GM12878 (cell line): Measurements from ENCODE around the gene ELF2.
A peak's percentile ranks its signal among the peaks of the same experiment; 100 is the strongest.

Experiments used
- BHLHE40 ChIP-seq, 2 experiments: fragments of 450-650 bp in 1 of 2; IDR thresholded peaks; 2 replicates each; pipeline ENCODE4 v1.6.1; 2011 to 2017; ENCODE audit warnings: low read depth in 2 of 2, borderline replicate concordance in 1 of 2, improper control_type of control experiment in 1 of 2, low read length in 1 of 2, mild to moderate bottlenecking in 1 of 2
- CHD2 ChIP-seq: IDR thresholded peaks from 2 replicates; pipeline ENCODE4 v1.6.1; 2011; ENCODE audit warnings: low read depth, low read length, improper control_type of control experiment, borderline replicate concordance
- EZH2 ChIP-seq: IDR thresholded peaks from 2 replicates; pipeline ENCODE4 v1.6.1; 2012; ENCODE audit warnings: low read depth, mild to moderate bottlenecking, control low read depth, inconsistent platforms, low read length, borderline replicate concordance; ENCODE audit not compliant: control insufficient read depth
- FOXM1 ChIP-seq: IDR thresholded peaks from 2 replicates; pipeline ENCODE4 v1.6.1; 2012; ENCODE audit warnings: low read depth, mild to moderate bottlenecking, inconsistent platforms, low read length, moderate library complexity
- MTA2 ChIP-seq: fragments of 450-650 bp; IDR thresholded peaks from 2 replicates; pipeline ENCODE4 v1.6.1; 2016; ENCODE audit warnings: low read depth, mild to moderate bottlenecking, moderate library complexity
- MTA3 ChIP-seq: IDR thresholded peaks from 2 replicates; pipeline ENCODE4 v1.6.1; 2012; ENCODE audit warnings: low read length, inconsistent platforms, borderline replicate concordance
- NFYA ChIP-seq: IDR thresholded peaks from 2 replicates; pipeline ENCODE4 v1.6.1; 2011; ENCODE audit warnings: low read depth, mild to moderate bottlenecking, low read length, improper control_type of control experiment, borderline replicate concordance
- SIN3A ChIP-seq: IDR thresholded peaks from 2 replicates; pipeline ENCODE4 v1.6.1; 2012; ENCODE audit warnings: low read depth, low read length, improper control_type of control experiment
- TF ChIP-seq, protein P1 (sequence below), 3 experiments: IDR thresholded peaks in 2 of 3; conservative IDR thresholded peaks in 1 of 3; 2 replicates each; pipeline ENCODE4 v1.5.1; 2011; ENCODE audit warnings: low read depth in 3 of 3, low read length in 3 of 3, mild to moderate bottlenecking in 3 of 3, control low read depth in 2 of 3, moderate library complexity in 2 of 3, inconsistent platforms in 1 of 3, mixed read lengths in 1 of 3; ENCODE audit not compliant: control insufficient read depth in 2 of 3, insufficient read depth in 1 of 3; ENCODE audit errors: extremely low read depth in 1 of 3

DNA sequence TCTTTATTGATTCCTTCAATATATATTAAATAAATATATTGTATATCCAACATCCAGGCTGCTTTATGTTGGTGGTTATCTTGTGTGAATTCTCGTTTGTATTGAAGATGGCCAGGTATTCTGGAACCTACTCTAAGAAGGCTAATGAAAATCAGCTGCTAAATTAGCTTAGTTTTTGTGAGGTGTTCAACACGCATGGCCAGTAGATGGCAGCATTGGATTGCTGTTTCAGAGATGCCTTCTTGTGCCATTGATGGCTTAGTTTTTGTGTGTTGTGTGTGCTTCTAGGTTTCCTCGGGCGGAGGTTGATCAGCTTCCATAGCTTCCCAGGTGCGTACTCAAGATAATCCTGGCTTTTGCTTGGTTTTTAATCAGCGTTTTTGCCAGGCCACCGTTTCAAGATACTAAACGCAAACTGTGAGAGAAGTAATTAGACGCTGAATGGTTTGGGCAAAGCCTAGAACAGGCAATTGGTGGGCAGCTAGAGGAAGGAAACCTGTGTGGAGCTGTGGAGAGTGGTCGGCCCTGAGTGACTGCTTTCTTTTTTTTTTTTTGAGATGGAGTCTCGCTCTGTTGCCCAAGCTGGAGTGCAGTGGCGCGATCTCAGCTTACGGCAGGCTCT is 146.3 kb downstream of the ELF2 start:
- TF ChIP-seq MTA3, result no peak
- TF ChIP-seq, protein P1, sequence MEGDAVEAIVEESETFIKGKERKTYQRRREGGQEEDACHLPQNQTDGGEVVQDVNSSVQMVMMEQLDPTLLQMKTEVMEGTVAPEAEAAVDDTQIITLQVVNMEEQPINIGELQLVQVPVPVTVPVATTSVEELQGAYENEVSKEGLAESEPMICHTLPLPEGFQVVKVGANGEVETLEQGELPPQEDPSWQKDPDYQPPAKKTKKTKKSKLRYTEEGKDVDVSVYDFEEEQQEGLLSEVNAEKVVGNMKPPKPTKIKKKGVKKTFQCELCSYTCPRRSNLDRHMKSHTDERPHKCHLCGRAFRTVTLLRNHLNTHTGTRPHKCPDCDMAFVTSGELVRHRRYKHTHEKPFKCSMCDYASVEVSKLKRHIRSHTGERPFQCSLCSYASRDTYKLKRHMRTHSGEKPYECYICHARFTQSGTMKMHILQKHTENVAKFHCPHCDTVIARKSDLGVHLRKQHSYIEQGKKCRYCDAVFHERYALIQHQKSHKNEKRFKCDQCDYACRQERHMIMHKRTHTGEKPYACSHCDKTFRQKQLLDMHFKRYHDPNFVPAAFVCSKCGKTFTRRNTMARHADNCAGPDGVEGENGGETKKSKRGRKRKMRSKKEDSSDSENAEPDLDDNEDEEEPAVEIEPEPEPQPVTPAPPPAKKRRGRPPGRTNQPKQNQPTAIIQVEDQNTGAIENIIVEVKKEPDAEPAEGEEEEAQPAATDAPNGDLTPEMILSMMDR (IDR thresholded peaks at IDR 0.05 in 2 of 3, conservative IDR thresholded peaks at IDR 0.05 in 1 of 3; ENCODE audit: control insufficient read depth in 2 of 3, extremely low read depth in 1 of 3, insufficient read depth in 1 of 3, low read depth in 3 of 3, low read length in 3 of 3), result peak; percentile 81 to 94 (median 84); a peak in 5 of 6 replicates
- TF ChIP-seq FOXM1, result no peak
- TF ChIP-seq CHD2, result no peak
- no peak for TF ChIP-seq NFYA
- no peak for TF ChIP-seq BHLHE40 (IDR thresholded peaks at IDR 0.05; ENCODE audit: borderline replicate concordance in 1 of 2, low read depth in 2 of 2, low read length in 1 of 2)
- TF ChIP-seq EZH2, result no peak
- no peak for TF ChIP-seq MTA2
- TF ChIP-seq SIN3A, result no peak
